Retinal pigment epithelial cell (primary cell): ENCODE measurements around the gene KIR3DL3.
"Not testable (repeated sequence)": the region's sequence is repeated elsewhere in the genome, so short reads cannot be mapped to it uniquely, and the experiment has no call there.

Experiments
- DNase-seq: peaks from one replicate; pipeline ENCODE4 v3.0.0-alpha.2; 2010; ENCODE audit warnings: low read depth
- H3K4me3 ChIP-seq: 2 replicates; pipeline ENCODE4 v1.5.1; 2011; ENCODE audit warnings: mild to moderate bottlenecking, low read length, control low read depth, moderate library complexity
- CTCF ChIP-seq: conservative IDR thresholded peaks from 2 replicates; pipeline ENCODE4 v1.5.1; 2011; ENCODE audit warnings: low read depth, low read length, control low read depth, inconsistent platforms

KIR3DL3 gene

GRCh38 chr19:54709212-54709948 lies 14.9 kb upstream of the KIR3DL3 start:
- no peak overlapping the region for H3K4me3 ChIP-seq
- no peak for DNase-seq
- TF ChIP-seq CTCF: no peak

- DNase-seq: not testable (repeated sequence)
Observed at GRCh38 chr19:54709956-54710355, 14.3 kb upstream of the KIR3DL3 start.

GRCh38 chr19:54724644-54725043 lies 402 bp downstream of the KIR3DL3 start:
- no peak for DNase-seq

More at GRCh38 chr19:54709956-54710355, 14.3 kb upstream of the KIR3DL3 start:
- H3K4me3 ChIP-seq: not testable (repeated sequence)

GRCh38 chr19:54725321-54725720 lies 1.1 kb downstream of the KIR3DL3 start:
- no peak for TF ChIP-seq CTCF
- DNase-seq: no peak
- no peak overlapping the region for H3K4me3 ChIP-seq

More at GRCh38 chr19:54724644-54725043, 402 bp downstream of the KIR3DL3 start:
- TF ChIP-seq CTCF: no peak
- no peak overlapping the region for H3K4me3 ChIP-seq

- no peak for TF ChIP-seq CTCF
- H3K4me3 ChIP-seq: no peak overlapping the region
- DNase-seq: no peak
Observed at GRCh38 chr19:54727562-54727961, 3.3 kb downstream of the KIR3DL3 start.

- no peak for TF ChIP-seq CTCF
- no peak overlapping the region for H3K4me3 ChIP-seq
- no peak for DNase-seq
Observed at GRCh38 chr19:54728167-54728566, 3.9 kb downstream of the KIR3DL3 start.

- DNase-seq: no peak
- H3K4me3 ChIP-seq: no peak overlapping the region
- TF ChIP-seq CTCF: no peak
Observed at GRCh38 chr19:54729416-54730188, 5.4 kb downstream of the KIR3DL3 start.
